Colonic mucosa (tissue), 4 donors: ENCODE data around the gene CEP170B. TPM values are rescaled to one million over a fixed set of nuclear protein-coding genes. Genes with fewer than 3 reads are reported as not detected.
"Not testable (repeated sequence)": the region's sequence is repeated elsewhere in the genome, so short reads cannot be mapped to it uniquely, and the experiment has no call there.

Experiments
- DNase-seq: peaks from one replicate; pipeline ENCODE4 v3.0.0-alpha.2; 2020
- H3K27ac ChIP-seq: fragments of 200-600 bp; one replicate; pipeline ENCODE4 v1.8.0; 2021
- H3K27me3 ChIP-seq: fragments of 200-600 bp; one replicate; pipeline ENCODE4 v1.8.0; 2021
- H3K36me3 ChIP-seq: fragments of 200-600 bp; one replicate; pipeline ENCODE4 v1.8.0; 2021
- H3K4me1 ChIP-seq: fragments of 200-600 bp; one replicate; pipeline ENCODE4 v1.8.0; 2021; ENCODE audit warnings: mild to moderate bottlenecking
- H3K4me3 ChIP-seq: fragments of 200-600 bp; one replicate; pipeline ENCODE4 v1.8.0; 2021
- H3K9ac ChIP-seq, 2 donors: one replicate each; pipeline ENCODE4 v1.7.0; 2013; ENCODE audit warnings: control low read depth in 2 of 2, low read depth in 2 of 2, low read length in 2 of 2
- H3K9me3 ChIP-seq: fragments of 200-600 bp; one replicate; pipeline ENCODE4 v1.8.0; 2021
- intact Hi-C: fragments of 100-400 bp; cut with DNase I; formaldehyde crosslinking; loops from one replicate; pipeline ENCODE4 v1.14.1; 2022
- total RNA-seq, 2 donors: library from RNA; stranded (reverse); fragmentation: NEBNext Ultra II Directional in 1 of 2; extraction: Animal tissue kit (Norgen Biotek cat#: 25700) in 1 of 2; gene quantifications; one replicate each; pipeline ENCODE4 v1.2.1, GENCODE V29; 2021
- TF ChIP-seq, protein P1 (sequence below): fragments of 200-600 bp; IDR thresholded peaks from one replicate; pipeline ENCODE4 v1.8.0; 2022; ENCODE audit warnings: antibody characterized with exemption, mild to moderate bottlenecking
- donor health status: healthy.
- donor health status: DM: no; HTN: no; CAD: no.
- donor health status: DM: no; HTN: no; CAD: no.

CEP170B gene
- total RNA-seq, 2 donors from 2014 or later = 57.2 to 110 TPM

- no peak for DNase-seq
- peaks cover 9% of the 10 kb centered on the region for H3K36me3 ChIP-seq
These were observed 16.4 kb downstream of the CEP170B start for GRCh38 chr14:104881369-104881979.

GRCh38 chr14:104882325-104882973 lies 17.4 kb downstream of the CEP170B start:
- Histone ChIP-seq H3K4me1 (no peaks in the 10 kb centered on the region), H3K36me3 (peaks cover 9% of the 10 kb centered on the region), H3K27ac (no peak overlapping the region), H3K9ac (no peak overlapping the region), H3K9me3 (no peaks in the 10 kb centered on the region), H3K27me3 (no peaks in the 10 kb centered on the region), H3K4me3 (no peak overlapping the region)
- peak; percentile 83 for DNase-seq
- intact Hi-C loops = no loop called here
- TF ChIP-seq, protein P1, sequence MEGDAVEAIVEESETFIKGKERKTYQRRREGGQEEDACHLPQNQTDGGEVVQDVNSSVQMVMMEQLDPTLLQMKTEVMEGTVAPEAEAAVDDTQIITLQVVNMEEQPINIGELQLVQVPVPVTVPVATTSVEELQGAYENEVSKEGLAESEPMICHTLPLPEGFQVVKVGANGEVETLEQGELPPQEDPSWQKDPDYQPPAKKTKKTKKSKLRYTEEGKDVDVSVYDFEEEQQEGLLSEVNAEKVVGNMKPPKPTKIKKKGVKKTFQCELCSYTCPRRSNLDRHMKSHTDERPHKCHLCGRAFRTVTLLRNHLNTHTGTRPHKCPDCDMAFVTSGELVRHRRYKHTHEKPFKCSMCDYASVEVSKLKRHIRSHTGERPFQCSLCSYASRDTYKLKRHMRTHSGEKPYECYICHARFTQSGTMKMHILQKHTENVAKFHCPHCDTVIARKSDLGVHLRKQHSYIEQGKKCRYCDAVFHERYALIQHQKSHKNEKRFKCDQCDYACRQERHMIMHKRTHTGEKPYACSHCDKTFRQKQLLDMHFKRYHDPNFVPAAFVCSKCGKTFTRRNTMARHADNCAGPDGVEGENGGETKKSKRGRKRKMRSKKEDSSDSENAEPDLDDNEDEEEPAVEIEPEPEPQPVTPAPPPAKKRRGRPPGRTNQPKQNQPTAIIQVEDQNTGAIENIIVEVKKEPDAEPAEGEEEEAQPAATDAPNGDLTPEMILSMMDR = no peak

More at GRCh38 chr14:104881369-104881979, 16.4 kb downstream of the CEP170B start:
- Histone ChIP-seq H3K27me3 (no peaks in the 10 kb centered on the region), H3K9ac (no peak overlapping the region), H3K4me1 (no peaks in the 10 kb centered on the region), H3K9me3 (no peaks in the 10 kb centered on the region), H3K4me3 (no peak overlapping the region), H3K27ac (no peak overlapping the region)
- intact Hi-C loops = no loop called here
- TF ChIP-seq, protein P1 = no peak

DNA sequence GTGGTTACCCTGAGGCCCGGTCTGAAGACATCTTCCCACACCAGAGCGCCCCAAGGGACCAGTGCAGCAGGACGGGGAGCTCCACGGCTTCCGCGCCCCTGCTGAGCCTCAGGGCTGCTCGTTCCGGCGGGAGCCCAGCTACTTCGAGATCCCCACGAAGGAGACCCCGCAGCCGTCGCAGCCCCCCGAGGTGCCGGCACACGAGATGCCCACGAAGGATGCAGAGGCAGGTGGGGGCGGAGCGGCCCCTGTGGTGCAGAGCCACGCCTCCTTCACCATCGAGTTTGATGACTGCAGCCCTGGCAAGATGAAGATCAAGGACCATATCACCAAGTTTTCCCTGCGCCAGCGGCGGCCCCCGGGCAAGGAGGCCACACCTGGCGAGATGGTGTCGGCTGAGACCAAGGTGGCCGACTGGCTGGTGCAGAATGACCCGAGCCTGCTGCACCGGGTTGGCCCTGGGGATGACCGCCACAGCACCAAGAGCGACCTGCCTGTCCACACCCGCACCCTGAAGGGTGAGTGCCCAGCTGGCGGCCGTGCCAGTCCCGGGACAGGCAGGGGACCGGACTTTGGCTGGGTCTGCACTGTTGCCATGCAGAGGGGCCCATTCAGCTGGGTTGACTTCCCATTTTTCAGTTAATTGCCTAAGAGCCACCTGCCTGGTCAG lies 18.1 kb downstream of the CEP170B start:
- peaks cover 7% of the 10 kb centered on the region for H3K36me3 ChIP-seq

DNA sequence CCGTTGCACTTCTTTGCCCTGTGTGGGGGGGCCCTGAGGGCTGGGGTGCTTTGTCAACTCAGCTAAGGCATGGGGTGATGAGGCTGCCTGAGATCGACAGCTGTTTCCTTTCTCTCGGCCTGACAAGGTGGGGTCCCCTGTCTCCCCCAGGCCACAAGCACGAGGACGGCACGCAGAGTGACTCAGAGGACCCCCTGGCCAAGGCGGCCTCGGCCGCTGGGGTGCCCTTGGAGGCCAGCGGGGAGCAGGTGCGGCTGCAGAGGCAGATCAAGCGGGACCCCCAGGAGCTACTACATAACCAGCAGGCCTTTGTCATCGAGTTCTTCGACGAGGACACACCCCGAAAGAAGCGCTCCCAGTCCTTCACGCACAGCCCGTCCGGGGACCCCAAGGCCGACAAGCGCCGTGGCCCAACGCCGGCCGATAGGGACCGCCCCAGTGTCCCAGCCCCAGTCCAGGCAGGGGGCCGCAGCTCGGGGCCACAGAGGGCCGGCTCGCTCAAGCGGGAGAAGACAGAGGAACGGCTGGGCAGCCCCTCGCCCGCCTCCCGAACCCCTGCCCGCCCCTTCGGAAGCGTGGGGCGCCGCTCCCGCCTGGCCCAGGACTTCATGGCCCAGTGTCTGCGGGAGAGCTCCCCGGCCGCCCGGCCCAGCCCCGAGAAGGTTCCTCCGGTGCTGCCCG lies 18.8 kb downstream of the CEP170B start:
- Histone ChIP-seq H3K9me3 (no peaks in the 10 kb centered on the region), H3K27ac (no peak overlapping the region), H3K36me3 (peaks cover 3% of the 10 kb centered on the region), H3K9ac (no peak overlapping the region), H3K4me3 (no peak overlapping the region), H3K27me3 (no peaks in the 10 kb centered on the region), H3K4me1 (no peaks in the 10 kb centered on the region)
- intact Hi-C loops = no loop called here
- DNase-seq = no peak
- TF ChIP-seq, protein P1 = no peak

More for the DNA sequence above, 18.1 kb downstream of the CEP170B start:
- no peaks in the 10 kb centered on the region for H3K4me1 ChIP-seq
- H3K9me3 ChIP-seq = no peaks in the 10 kb centered on the region
- intact Hi-C loops = no loop called here
- DNase-seq = no peak
- H3K9ac ChIP-seq = no peak overlapping the region
- H3K4me3 ChIP-seq = no peak overlapping the region
- H3K27me3 ChIP-seq = no peaks in the 10 kb centered on the region
- no peak overlapping the region for H3K27ac ChIP-seq
- TF ChIP-seq, protein P1 = no peak

DNA sequence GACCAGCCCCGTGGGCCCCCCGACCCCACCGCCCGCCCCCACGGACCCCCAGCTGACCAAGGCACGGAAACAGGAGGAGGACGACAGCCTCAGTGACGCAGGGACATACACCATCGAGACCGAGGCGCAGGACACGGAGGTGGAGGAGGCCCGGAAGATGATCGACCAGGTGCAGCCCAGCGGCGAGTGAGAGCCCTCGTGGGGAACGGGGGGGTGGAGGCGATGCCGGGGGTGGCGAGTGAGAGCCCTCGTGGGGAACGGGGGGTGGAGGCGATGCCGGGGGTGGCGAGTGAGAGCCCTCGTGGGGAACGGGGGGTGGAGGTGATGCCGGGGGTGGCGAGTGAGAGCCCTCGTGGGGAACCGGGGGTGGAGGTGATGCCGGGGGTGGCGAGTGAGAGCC lies 19.3 kb downstream of the CEP170B start:
- H3K36me3 ChIP-seq, H3K27ac ChIP-seq, DNase-seq, H3K27me3 ChIP-seq, H3K4me1 ChIP-seq, intact Hi-C loops, H3K9me3 ChIP-seq, H3K9ac ChIP-seq, H3K4me3 ChIP-seq: not testable (repeated sequence)
